ENCODE results near the gene BHLHE23. TPM values are rescaled to one million over a fixed set of nuclear protein-coding genes. Genes with fewer than 3 reads are reported as not detected.

The BHLHE23 gene
- polyA plus RNA-seq, 1 of the 3 experiments (the other 2 are of a cell fraction), result not detected

DNA sequence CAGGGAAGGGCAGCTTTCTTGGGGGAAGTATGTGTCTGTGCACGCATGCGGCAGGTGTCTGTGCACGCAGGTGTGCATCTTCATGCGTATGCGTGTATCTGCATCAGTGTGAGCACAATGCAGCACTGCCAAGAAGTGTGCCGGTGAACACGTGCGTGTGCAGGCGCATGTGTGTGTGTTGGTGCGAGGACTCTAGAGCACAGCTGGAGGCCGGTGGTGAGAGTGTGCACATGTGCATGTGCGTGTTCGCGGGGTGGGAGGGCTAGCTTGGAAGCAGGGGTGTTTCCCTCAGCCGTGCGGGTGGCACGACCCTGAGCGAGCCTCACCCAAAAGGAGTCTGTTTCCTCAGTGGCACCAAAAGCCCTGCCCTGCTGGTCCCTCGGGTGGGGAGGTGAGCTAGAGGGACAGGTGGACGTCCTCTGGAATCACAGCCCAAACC, 46.7 kb downstream of the BHLHE23 start:
- Histone ChIP-seq H3K4me3 (ENCODE audit: low read depth in 2 of 2, low read length in 1 of 2) (no peak overlapping the region), H3F3A (replicated peaks; ENCODE audit: insufficient read depth) (no peaks in the 10 kb centered on the region), H3K9me2 (no peaks in the 10 kb centered on the region), H3K27ac (ENCODE audit: low read depth in 2 of 2, low read length in 1 of 2) (no peak overlapping the region), H3K4me2 (no peak overlapping the region), H3K79me2 (ENCODE audit: insufficient read depth) (no peaks in the 10 kb centered on the region), H3K27me3 (ENCODE audit: insufficient read depth) (0 out of 2 replicates have a peak, but pooled peaks cover 11% of the 10 kb centered on the region), H4K20me1 (ENCODE audit: insufficient read depth) (no peaks in the 10 kb centered on the region), H2AFZ (ENCODE audit: low read depth) (no peak overlapping the region), H3K9ac (no peak overlapping the region), H3K4me1 (ENCODE audit: control insufficient read depth in 1 of 2, insufficient read depth in 2 of 2, low read depth in 1 of 2, low read length in 1 of 2) (peaks cover 0 to 3% of the 10 kb centered on the region in 2 experiments; a peak in 1 of 4 replicates), H3K36me3 (replicated peaks in 1 of 2; ENCODE audit: control insufficient read depth in 1 of 2, insufficient read depth in 2 of 2, low read length in 1 of 2) (no peaks in the 10 kb centered on the region), H3K9me3 (no peaks in the 10 kb centered on the region)
- POLR2A ChIA-PET, result no interaction called here
- CTCF ChIA-PET, result interaction anchor here (0.9 to 1.8 kb wide), 3 partner anchors 11 to 39 kb away, joined by 3 to 8 read pairs (median 4); no protein-coding TSS in a partner anchor
- peak; percentile 20 for DNase-seq
- TF ChIP-seq MEF2A (IDR thresholded peaks at IDR 0.05; ENCODE audit: borderline replicate concordance, low read depth) (no peak), YY1 (IDR thresholded peaks at IDR 0.05; ENCODE audit: low read depth) (no peak)
- TF ChIP-seq, protein P1, sequence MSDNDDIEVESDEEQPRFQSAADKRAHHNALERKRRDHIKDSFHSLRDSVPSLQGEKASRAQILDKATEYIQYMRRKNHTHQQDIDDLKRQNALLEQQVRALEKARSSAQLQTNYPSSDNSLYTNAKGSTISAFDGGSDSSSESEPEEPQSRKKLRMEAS (IDR thresholded peaks at IDR 0.05; ENCODE audit: low read depth), result no peak
- TF ChIP-seq, protein P2, sequence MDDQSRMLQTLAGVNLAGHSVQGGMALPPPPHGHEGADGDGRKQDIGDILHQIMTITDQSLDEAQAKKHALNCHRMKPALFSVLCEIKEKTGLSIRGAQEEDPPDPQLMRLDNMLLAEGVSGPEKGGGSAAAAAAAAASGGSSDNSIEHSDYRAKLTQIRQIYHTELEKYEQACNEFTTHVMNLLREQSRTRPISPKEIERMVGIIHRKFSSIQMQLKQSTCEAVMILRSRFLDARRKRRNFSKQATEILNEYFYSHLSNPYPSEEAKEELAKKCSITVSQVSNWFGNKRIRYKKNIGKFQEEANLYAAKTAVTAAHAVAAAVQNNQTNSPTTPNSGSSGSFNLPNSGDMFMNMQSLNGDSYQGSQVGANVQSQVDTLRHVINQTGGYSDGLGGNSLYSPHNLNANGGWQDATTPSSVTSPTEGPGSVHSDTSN (IDR thresholded peaks at IDR 0.05), result no peak
- WGBS (ENCODE audit: low lambda C conversion rate), result 89% methylated on average over 18 of the region's 20 CpGs

DNA sequence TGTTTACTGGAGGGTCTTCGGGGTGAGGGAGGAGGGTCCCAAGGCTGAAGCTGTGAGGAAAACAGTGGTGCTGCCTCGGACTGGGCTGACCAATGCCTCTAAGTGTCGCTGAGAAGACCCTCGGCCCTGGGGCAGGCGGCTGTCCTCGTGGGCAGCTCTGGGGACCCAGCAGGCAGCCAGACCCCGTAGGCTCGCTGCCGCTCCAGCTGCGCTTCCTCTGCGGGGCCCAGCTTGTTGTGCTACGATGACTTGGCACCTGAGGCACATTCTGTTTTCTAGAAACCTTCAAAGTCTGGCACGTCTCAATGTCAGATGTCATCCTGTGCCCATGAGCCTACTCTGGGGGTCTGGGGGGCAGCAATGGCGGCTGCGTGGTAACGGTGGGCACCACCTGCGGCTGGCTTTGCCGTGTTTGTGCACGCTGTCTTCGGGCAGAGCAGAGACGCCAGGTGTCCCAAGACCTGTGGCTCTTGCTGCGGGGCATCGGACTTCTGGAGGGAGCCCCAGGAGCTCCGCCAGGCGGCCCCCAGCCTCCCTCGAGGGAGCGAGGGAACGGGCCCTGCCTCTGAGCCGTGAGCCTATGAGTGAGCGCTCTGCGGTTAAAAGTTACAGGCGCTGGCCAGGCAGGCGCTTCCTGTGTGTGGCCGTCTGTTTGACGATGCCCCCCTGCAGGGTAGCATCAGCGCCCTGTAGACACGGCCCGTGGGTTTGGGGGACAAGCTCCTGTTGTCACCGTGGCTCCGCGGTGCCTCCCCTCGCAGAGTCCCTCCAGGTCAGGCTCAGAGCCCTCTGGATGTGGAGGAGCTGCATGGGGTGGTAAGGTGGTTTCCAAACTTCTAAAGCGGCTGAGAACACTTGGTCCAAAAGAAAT, 47.4 kb downstream of the BHLHE23 start:
- H4K20me1 ChIP-seq (ENCODE audit: insufficient read depth), result no peaks in the 10 kb centered on the region
- 0 out of 2 replicates have a peak, but pooled peaks cover 4% of the 10 kb centered on the region for H3K27me3 ChIP-seq (ENCODE audit: insufficient read depth)
- CTCF ChIA-PET, result interaction anchor here (0.9 to 1.8 kb wide), 3 partner anchors 12 to 38 kb away, joined by 3 to 8 read pairs (median 4); no protein-coding TSS in a partner anchor
- H3K4me3 ChIP-seq (ENCODE audit: low read depth in 2 of 2, low read length in 1 of 2), result no peak overlapping the region
- peaks cover 0 to 3% of the 10 kb centered on the region in 2 experiments; a peak in 1 of 4 replicates for H3K4me1 ChIP-seq (ENCODE audit: control insufficient read depth in 1 of 2, insufficient read depth in 2 of 2, low read depth in 1 of 2, low read length in 1 of 2)
- POLR2A ChIA-PET, result no interaction called here
- no peaks in the 10 kb centered on the region for H3K9me2 ChIP-seq
- H3K36me3 ChIP-seq (replicated peaks in 1 of 2; ENCODE audit: control insufficient read depth in 1 of 2, insufficient read depth in 2 of 2, low read length in 1 of 2), result no peaks in the 10 kb centered on the region
- no peak overlapping the region for H3K27ac ChIP-seq (ENCODE audit: low read depth in 2 of 2, low read length in 1 of 2)
- 70% methylated on average over 14 of the region's 43 CpGs for WGBS (ENCODE audit: low lambda C conversion rate)
- no peak overlapping the region for H3K9ac ChIP-seq
- H3K79me2 ChIP-seq (ENCODE audit: insufficient read depth), result no peaks in the 10 kb centered on the region
- TF ChIP-seq TCF12 (IDR thresholded peaks at IDR 0.05), result no peak
- no peaks in the 10 kb centered on the region for H3F3A ChIP-seq (replicated peaks; ENCODE audit: insufficient read depth)
- no peaks in the 10 kb centered on the region for H3K9me3 ChIP-seq
- no peak overlapping the region for H2AFZ ChIP-seq (ENCODE audit: low read depth)
- H3K4me2 ChIP-seq, result no peak overlapping the region
- DNase-seq, result peak; percentile 12

DNA sequence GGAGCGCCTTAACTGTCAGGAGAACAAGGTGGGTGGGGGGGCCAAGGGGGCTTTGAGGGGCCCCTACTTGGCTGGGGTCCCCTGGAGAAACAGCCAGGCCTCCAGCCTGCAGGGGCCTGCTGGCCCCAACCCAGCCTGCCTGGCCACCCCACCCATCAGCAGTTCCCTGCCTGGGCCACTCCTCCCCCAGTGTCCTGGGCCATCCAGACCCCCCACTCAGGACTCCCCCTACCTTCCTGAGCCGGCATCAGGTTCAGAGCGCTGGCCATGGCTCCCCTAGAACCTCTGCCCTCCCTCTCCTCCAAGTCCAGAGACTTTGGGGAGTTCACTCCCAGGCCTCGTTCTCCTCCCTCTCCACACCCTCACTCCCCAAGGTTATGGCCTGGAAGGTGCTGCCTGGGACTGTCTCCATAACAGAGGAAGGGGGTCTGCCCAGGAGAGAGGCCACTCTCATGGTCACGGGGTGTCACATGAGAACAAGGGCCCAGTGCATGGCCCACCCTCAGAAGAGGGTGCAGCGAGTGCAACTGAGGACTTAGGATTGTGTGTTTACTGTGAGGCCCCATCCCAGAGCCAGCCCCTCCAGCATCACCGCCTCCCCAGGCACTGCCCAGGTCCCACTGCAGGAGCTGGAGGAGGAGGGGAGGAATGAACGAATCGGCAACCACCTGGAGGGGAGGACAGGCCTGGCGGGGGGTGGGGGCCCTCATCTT, 48.2 kb downstream of the BHLHE23 start:
- H3K27me3 ChIP-seq (ENCODE audit: insufficient read depth), result no peaks in the 10 kb centered on the region
- H3K4me2 ChIP-seq, result no peak overlapping the region
- TF ChIP-seq FOXM1 (IDR thresholded peaks at IDR 0.05; ENCODE audit: low read depth) (no peak), EP300 (IDR thresholded peaks at IDR 0.05; ENCODE audit: borderline replicate concordance in 1 of 2, low read depth in 1 of 2, low read length in 1 of 2) (no peak), NRF1 (IDR thresholded peaks at IDR 0.05; ENCODE audit: low read depth, low read length) (no peak)
- POLR2A ChIA-PET, result no interaction called here
- no peaks in the 10 kb centered on the region for H3K9me3 ChIP-seq
- 60% methylated on average over 6 of the region's 10 CpGs for WGBS (ENCODE audit: low lambda C conversion rate)
- CTCF ChIA-PET, result no interaction called here
- H2AFZ ChIP-seq (ENCODE audit: low read depth), result no peak overlapping the region
- no peaks in the 10 kb centered on the region for H3K36me3 ChIP-seq (replicated peaks in 1 of 2; ENCODE audit: control insufficient read depth in 1 of 2, insufficient read depth in 2 of 2, low read length in 1 of 2)
- no peaks in the 10 kb centered on the region for H3K79me2 ChIP-seq (ENCODE audit: insufficient read depth)
- H3F3A ChIP-seq (replicated peaks; ENCODE audit: insufficient read depth), result no peaks in the 10 kb centered on the region
- no peak overlapping the region for H3K4me3 ChIP-seq (ENCODE audit: low read depth in 2 of 2, low read length in 1 of 2)
- H4K20me1 ChIP-seq (ENCODE audit: insufficient read depth), result no peaks in the 10 kb centered on the region
- H3K27ac ChIP-seq (ENCODE audit: low read depth in 2 of 2, low read length in 1 of 2), result no peak overlapping the region
- peaks cover 0 to 3% of the 10 kb centered on the region in 2 experiments; a peak in 1 of 4 replicates for H3K4me1 ChIP-seq (ENCODE audit: control insufficient read depth in 1 of 2, insufficient read depth in 2 of 2, low read depth in 1 of 2, low read length in 1 of 2)
- H3K9me2 ChIP-seq, result no peaks in the 10 kb centered on the region
- peak; percentile 10 for DNase-seq
- no peak overlapping the region for H3K9ac ChIP-seq

All from SK-N-SH (cell line).